Upper lobe of right lung (tissue), 1 donor: ENCODE measurements around the gene BHLHE23. TPM values are rescaled to one million over a fixed set of nuclear protein-coding genes. Genes with fewer than 3 reads are reported as not detected.

Source experiments
- ATAC-seq: fragments of 200-7000 bp; cut with Tn5 transposase; one replicate; pipeline ENCODE4 v1.9.1; 2020; ENCODE audit warnings: mild to moderate bottlenecking, moderate library complexity
- DNase-seq: peaks from one replicate; pipeline ENCODE4 v3.0.0-alpha.2; 2020
- H3K27ac ChIP-seq: fragments of 200-600 bp; one replicate; pipeline ENCODE4 v1.8.0; 2022
- H3K27me3 ChIP-seq: fragments of 200-600 bp; one replicate; pipeline ENCODE4 v1.8.0; 2022; ENCODE audit warnings: mild to moderate bottlenecking
- H3K36me3 ChIP-seq: fragments of 200-600 bp; one replicate; pipeline ENCODE4 v1.8.0; 2022
- H3K4me1 ChIP-seq: fragments of 200-600 bp; one replicate; pipeline ENCODE4 v1.8.0; 2022
- H3K4me3 ChIP-seq: fragments of 200-600 bp; one replicate; pipeline ENCODE4 v1.8.0; 2022; ENCODE audit warnings: mild to moderate bottlenecking
- H3K9me3 ChIP-seq: fragments of 200-600 bp; one replicate; pipeline ENCODE4 v1.8.0; 2022
- intact Hi-C: fragments of 100-400 bp; cut with DNase I; formaldehyde crosslinking; loops from one replicate; pipeline ENCODE4 v1.11.0; 2022
- total RNA-seq: library from RNA; stranded (reverse); fragmentation: NEBNext Ultra II Directional; extraction: Animal tissue kit (Norgen Biotek cat#: 25700); gene quantifications from one replicate; pipeline ENCODE4 v1.2.1, GENCODE V29; 2021
- TF ChIP-seq, protein P1 (sequence below): fragments of 200-600 bp; IDR thresholded peaks from one replicate; pipeline ENCODE4 v1.8.0; 2022; ENCODE audit warnings: antibody characterized with exemption
- donor health status: DM: no; HTN: yes; CAD: no; lungs with severe emphysema.

BHLHE23 gene
- total RNA-seq, 1 donor from 2014 or later: not detected

DNA sequence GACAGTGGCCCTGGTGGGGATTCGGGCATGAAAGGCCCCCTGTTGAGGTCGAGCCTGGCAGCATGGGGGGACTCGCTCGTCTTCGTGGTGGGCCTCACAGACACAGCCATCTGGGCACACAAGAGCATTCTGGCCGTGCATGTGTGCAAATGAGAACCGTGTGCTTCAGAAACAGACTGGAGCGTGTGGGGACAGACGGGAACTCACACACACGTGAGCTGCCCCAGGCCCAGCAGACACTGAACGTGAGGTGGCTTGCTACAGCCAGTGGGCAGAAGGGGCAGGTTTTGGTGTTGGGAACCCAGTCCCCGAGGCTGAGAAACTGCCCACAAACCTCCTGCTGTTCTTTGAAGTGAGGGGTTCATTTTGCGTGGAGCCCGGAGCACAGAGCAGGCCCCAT, 38.6 kb upstream of the BHLHE23 start:
- intact Hi-C loops: no loop called here
- no peak for ATAC-seq

DNA sequence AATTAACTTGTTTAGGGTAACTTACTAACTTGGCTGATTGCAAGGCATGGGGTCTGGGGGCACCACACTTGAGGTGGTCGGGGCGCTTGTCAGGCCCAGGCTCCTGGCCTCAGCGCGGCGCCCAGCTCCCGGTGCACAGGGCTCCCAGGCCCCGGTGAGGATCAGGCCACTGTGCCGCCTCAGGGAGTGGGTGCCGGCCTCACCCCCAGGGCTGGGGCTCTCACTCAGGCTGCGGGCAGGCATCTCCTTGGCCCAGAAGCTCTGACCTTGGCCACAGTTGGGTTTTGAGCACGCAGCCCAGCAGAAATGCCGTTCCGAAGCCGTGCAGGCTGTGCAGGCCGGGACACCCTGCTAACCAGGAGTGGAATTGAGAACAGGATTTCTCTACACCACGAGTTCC, 37.8 kb upstream of the BHLHE23 start:
- Histone ChIP-seq H3K27me3 (peaks cover 27% of the 10 kb centered on the region), H3K4me1 (no peaks in the 10 kb centered on the region), H3K4me3 (no peak overlapping the region), H3K27ac (no peak overlapping the region), H3K36me3 (no peaks in the 10 kb centered on the region), H3K9me3 (no peaks in the 10 kb centered on the region)
- TF ChIP-seq, protein P1, sequence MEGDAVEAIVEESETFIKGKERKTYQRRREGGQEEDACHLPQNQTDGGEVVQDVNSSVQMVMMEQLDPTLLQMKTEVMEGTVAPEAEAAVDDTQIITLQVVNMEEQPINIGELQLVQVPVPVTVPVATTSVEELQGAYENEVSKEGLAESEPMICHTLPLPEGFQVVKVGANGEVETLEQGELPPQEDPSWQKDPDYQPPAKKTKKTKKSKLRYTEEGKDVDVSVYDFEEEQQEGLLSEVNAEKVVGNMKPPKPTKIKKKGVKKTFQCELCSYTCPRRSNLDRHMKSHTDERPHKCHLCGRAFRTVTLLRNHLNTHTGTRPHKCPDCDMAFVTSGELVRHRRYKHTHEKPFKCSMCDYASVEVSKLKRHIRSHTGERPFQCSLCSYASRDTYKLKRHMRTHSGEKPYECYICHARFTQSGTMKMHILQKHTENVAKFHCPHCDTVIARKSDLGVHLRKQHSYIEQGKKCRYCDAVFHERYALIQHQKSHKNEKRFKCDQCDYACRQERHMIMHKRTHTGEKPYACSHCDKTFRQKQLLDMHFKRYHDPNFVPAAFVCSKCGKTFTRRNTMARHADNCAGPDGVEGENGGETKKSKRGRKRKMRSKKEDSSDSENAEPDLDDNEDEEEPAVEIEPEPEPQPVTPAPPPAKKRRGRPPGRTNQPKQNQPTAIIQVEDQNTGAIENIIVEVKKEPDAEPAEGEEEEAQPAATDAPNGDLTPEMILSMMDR: no peak
- DNase-seq (no peak), ATAC-seq (no peak)
- intact Hi-C loops: no loop called here

More for the DNA sequence above, 38.6 kb upstream of the BHLHE23 start:
- Histone ChIP-seq H3K27ac (no peak overlapping the region), H3K4me1 (no peaks in the 10 kb centered on the region), H3K36me3 (no peaks in the 10 kb centered on the region), H3K27me3 (peaks cover 26% of the 10 kb centered on the region), H3K9me3 (no peaks in the 10 kb centered on the region), H3K4me3 (no peak overlapping the region)
- TF ChIP-seq, protein P1: no peak
- DNase-seq: no peak

DNA sequence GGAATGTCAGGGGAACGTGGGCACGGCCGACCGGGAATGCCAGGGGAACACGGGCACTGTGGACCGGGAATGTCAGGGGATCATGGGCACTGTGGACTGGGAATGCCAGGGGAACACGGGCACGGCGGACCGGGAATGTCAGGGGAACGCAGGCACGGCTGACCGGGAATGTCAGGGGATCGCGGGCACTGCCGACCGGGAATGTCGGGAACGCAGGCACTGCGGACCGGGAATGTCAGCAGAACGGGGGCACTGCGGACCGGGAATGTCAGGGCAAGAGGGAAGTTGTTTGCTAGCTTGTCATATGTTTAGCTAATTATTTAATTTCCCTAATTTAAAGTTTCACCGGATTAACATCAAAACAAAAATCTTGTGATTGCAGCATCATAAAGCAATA, 37.4 kb upstream of the BHLHE23 start:
- TF ChIP-seq, protein P1: no peak
- no peak overlapping the region for H3K4me3 ChIP-seq
- intact Hi-C loops: no loop called here

DNA sequence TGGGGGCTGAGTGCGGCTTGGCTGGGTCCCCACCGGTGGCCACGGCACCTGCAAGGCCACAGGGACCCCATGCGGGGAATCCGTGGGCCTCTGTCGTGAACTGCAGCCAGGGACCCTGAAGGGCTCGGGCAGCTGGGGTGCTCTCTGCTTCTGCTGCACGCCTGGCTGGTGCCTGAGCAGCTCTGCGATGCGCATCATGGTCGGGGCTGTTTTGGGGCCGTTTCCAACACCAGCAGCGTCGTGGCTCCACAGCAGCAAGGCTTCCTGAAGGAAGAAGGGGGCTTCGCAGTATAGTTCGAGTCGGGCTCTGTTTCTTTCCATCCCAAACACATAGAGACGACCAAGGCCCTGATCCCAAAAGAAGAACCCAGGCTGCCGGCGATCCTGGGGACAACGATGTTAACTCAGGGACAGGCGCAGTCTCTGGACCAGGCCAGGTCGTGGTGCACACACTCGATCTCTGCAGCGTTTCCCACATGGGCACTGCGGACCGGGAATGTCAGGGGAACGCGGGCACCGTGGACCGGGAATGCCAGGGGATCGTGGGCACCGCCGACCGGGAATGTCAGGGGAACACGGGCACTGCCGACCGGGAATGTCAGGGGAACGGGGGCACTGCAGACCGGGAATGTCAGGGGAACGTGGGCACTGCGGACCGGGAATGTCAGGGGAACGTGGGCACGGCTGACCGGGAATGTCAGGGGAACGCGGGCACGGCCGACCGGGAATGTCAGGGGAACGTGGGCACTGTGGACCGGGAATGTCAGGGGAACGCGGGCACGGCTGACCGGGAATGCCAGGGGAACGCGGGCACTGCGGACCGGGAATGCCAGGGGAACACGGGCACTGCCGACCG, 36.8 kb upstream of the BHLHE23 start:
- ATAC-seq (no peak), DNase-seq (no peak)
- Histone ChIP-seq H3K27me3 (peaks cover 33% of the 10 kb centered on the region), H3K27ac (no peak overlapping the region), H3K4me3 (no peak overlapping the region), H3K36me3 (no peaks in the 10 kb centered on the region), H3K9me3 (no peaks in the 10 kb centered on the region), H3K4me1 (no peaks in the 10 kb centered on the region)
- intact Hi-C loops: no loop called here
- TF ChIP-seq, protein P1: no peak

More for the DNA sequence above, 37.4 kb upstream of the BHLHE23 start:
- ATAC-seq (no peak), DNase-seq (no peak)
- Histone ChIP-seq H3K4me1 (no peaks in the 10 kb centered on the region), H3K36me3 (no peaks in the 10 kb centered on the region), H3K27me3 (peaks cover 31% of the 10 kb centered on the region), H3K27ac (no peak overlapping the region), H3K9me3 (no peaks in the 10 kb centered on the region)

DNA sequence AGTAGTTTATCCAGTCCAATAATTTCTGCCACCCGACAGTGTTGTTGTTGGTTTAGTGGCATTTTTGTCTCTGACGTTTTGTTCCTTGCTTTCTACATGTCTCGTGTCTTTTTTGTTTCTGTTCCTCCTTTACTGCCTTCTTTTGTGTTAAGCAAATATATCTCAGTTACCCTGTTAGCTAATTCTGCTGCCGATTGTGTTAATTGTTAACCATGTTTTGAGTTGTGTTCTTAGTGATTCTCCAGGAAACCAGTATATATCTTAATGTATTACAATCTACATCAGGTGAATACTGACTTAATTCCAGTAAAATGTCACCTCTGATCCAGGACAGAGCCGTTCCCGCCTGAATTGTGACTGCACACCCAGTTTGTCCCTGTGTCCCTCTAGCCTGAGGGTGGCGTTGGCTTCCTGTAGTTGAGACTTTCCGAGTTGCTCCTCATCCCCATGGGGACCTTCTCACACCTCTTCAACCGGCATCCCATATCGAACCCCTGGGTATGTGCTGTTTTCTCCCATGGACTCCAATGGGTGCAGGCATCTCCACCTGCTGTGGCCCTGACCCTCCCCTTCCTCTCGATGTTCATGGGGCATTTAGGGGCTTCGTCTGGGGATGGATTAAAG, 35.8 kb upstream of the BHLHE23 start:
- DNase-seq: no peak

More for the DNA sequence above, 35.8 kb upstream of the BHLHE23 start:
- Histone ChIP-seq H3K27me3 (peaks cover 34% of the 10 kb centered on the region), H3K36me3 (no peaks in the 10 kb centered on the region), H3K9me3 (no peaks in the 10 kb centered on the region), H3K27ac (no peak overlapping the region), H3K4me3 (no peak overlapping the region), H3K4me1 (no peaks in the 10 kb centered on the region)
- intact Hi-C loops: no loop called here
- TF ChIP-seq, protein P1: no peak
- no peak for ATAC-seq
